ENCODE measurements around the gene AFF1. TPM values are rescaled to one million over a fixed set of nuclear protein-coding genes. Genes with fewer than 3 reads are reported as not detected.
A peak's percentile ranks its signal among the peaks of the same experiment; 100 is the strongest.

AFF1 gene
- polyA plus RNA-seq, 1 donor (not counting 4 experiments of a cell fraction or from before 2014, with no cell fraction given): 14.4 TPM

DNA sequence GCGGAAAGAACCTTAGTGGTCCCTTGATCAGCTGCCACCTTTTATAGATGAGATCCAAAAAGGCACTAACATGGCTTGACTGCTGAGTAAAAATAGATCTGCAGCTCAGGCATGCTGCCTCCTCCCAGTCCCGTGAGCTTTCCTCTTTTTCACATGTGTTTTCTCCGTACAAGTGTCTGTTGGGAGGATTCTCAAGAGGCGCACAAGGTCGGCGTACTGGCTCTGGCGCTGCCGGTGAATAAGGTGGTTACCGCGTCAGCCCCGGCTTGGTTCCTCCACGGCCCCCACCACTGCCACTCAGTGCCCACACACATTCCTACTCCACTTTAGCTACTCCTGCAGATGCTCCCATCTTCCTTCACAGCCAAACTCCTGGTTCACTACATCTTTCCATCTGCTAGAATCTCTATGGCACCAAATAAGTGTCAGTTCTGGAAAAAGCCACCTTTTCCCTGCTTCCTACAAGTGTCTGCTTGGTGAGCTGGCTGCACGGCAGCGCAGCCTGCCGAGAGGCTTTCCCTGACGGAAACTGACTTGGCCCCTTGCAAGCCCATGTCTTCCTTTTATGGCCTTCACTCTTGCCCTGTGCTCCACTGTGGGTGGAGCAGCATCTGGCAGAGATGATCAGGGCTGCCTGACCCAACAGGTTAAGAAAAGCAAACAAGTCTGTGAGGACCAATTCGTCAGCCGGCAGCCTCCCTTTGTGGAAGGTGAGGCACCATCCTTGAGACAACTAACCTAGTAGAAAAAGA, 185.8 kb downstream of the AFF1 start:
- Histone ChIP-seq H3K4me2 (ENCODE audit: control insufficient read depth, extremely low read depth, insufficient read depth, low read depth, low read length) (peak overlapping the region; percentile 99), H3K9me3 (ENCODE audit: control insufficient read depth, low read depth, low read length) (no peaks in the 10 kb centered on the region), H3K4me3 (ENCODE audit: control insufficient read depth in 2 of 3, extremely low read depth in 1 of 3, insufficient read depth in 2 of 3, low read depth in 1 of 3, low read length in 3 of 3) (peak overlapping the region in 2 of 3 experiments; percentile 58 to 59), H3K79me2 (ENCODE audit: control insufficient read depth, insufficient read depth, low read length) (peaks cover 6% of the 10 kb centered on the region), H3K4me1 (ENCODE audit: control insufficient read depth, extremely low read depth, insufficient read depth, low read length) (peaks cover 43% of the 10 kb centered on the region), H3K9ac (ENCODE audit: control insufficient read depth, extremely low read depth, insufficient read depth, low read length) (peak overlapping the region; percentile 70), H3K27me3 (ENCODE audit: control insufficient read depth, extremely low read depth, insufficient read depth, low read length) (no peaks in the 10 kb centered on the region), H4K20me1 (ENCODE audit: control insufficient read depth, extremely low read depth, insufficient read depth, low read length) (no peaks in the 10 kb centered on the region), H3K27ac (ENCODE audit: control insufficient read depth, insufficient read depth, low read length) (peak overlapping the region; percentile 86), H3K36me3 (ENCODE audit: control insufficient read depth in 2 of 2, extremely low read depth in 1 of 2, insufficient read depth in 2 of 2, low read length in 2 of 2) (peaks cover 1 to 5% of the 10 kb centered on the region in 2 experiments), H2AFZ (ENCODE audit: control insufficient read depth, low read length) (peak overlapping the region; percentile 71), H3K9me1 (ENCODE audit: control insufficient read depth, extremely low read depth, insufficient read depth, low read length) (peaks cover 3% of the 10 kb centered on the region)
- TF ChIP-seq CTCF (optimal IDR thresholded peaks at IDR 0.05 in 1 of 3, IDR thresholded peaks at IDR 0.05 in 1 of 3, conservative IDR thresholded peaks at IDR 0.05 in 1 of 3; ENCODE audit: extremely low read depth in 1 of 3, insufficient read depth in 2 of 3, low read length in 3 of 3): peak; percentile 15 to 31 (median 26)
- TF ChIP-seq EZH2 (IDR thresholded peaks at IDR 0.05; ENCODE audit: low read length): no peak
- dilution Hi-C loops (cut with MboI; ENCODE audit: extremely low pct_ligation_motif_present, low sequenced_read_pairs): no loop called here
- DNase-seq (ENCODE audit: low read depth, low spot score) (peak; percentile 72), FAIRE-seq (peak; percentile 90)

DNA sequence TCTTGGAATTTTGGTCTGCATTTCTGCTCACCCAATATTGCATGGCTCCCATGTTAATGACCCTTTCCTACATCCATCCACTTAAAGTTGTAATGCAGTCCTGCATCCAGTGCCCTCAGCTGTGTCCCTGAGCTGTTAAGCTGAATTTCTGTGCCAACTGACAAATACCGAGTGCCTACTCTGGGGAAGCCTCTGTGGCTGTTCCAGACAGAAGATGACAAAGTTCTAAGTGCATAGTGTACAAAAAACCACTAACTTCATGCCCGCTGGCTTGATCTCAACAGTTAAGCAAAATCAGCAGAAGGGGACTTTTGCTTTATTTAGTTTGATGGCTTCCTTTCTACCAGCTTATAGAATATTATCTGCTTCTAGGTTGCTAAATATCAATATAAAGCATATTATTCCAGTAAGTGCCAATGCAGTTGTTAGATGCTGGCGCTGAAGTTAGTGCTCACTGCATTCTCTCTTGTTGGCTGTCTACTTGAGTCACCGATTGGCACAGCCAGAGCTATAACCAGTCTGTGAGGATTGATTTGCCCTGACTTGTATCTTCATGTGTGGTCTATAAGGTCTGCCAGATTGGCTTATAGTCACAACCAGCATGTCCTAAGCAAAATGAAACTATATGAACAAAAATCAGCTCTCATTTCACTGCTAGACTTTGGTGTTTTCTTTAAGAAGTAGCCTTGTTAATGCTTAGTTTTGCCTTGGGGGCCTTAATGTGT, 186.7 kb downstream of the AFF1 start:
- Histone ChIP-seq H3K9me3 (ENCODE audit: control insufficient read depth, low read depth, low read length) (no peaks in the 10 kb centered on the region), H4K20me1 (ENCODE audit: control insufficient read depth, extremely low read depth, insufficient read depth, low read length) (no peaks in the 10 kb centered on the region), H3K36me3 (ENCODE audit: control insufficient read depth in 2 of 2, extremely low read depth in 1 of 2, insufficient read depth in 2 of 2, low read length in 2 of 2) (peaks cover 6 to 10% of the 10 kb centered on the region in 2 experiments), H3K27ac (ENCODE audit: control insufficient read depth, insufficient read depth, low read length) (peak overlapping the region; percentile 86), H2AFZ (ENCODE audit: control insufficient read depth, low read length) (peak overlapping the region; percentile 36), H3K4me1 (ENCODE audit: control insufficient read depth, extremely low read depth, insufficient read depth, low read length) (peaks cover 43% of the 10 kb centered on the region), H3K4me3 (ENCODE audit: control insufficient read depth in 2 of 3, extremely low read depth in 1 of 3, insufficient read depth in 2 of 3, low read depth in 1 of 3, low read length in 3 of 3) (peak overlapping the region; percentile 5 to 77 (median 76)), H3K79me2 (ENCODE audit: control insufficient read depth, insufficient read depth, low read length) (peaks cover 6% of the 10 kb centered on the region), H3K9me1 (ENCODE audit: control insufficient read depth, extremely low read depth, insufficient read depth, low read length) (peaks cover 3% of the 10 kb centered on the region), H3K9ac (ENCODE audit: control insufficient read depth, extremely low read depth, insufficient read depth, low read length) (peak overlapping the region; percentile 70), H3K27me3 (ENCODE audit: control insufficient read depth, extremely low read depth, insufficient read depth, low read length) (no peaks in the 10 kb centered on the region), H3K4me2 (ENCODE audit: control insufficient read depth, extremely low read depth, insufficient read depth, low read depth, low read length) (peak overlapping the region; percentile 99)
- DNase-seq (ENCODE audit: low read depth, low spot score) (peak; percentile 50), FAIRE-seq (peak; percentile 98)
- no peak for TF ChIP-seq EZH2 (IDR thresholded peaks at IDR 0.05; ENCODE audit: low read length)
- no peak for TF ChIP-seq CTCF (optimal IDR thresholded peaks at IDR 0.05 in 1 of 3, IDR thresholded peaks at IDR 0.05 in 1 of 3, conservative IDR thresholded peaks at IDR 0.05 in 1 of 3; ENCODE audit: extremely low read depth in 1 of 3, insufficient read depth in 2 of 3, low read length in 3 of 3)
- dilution Hi-C loops (cut with MboI; ENCODE audit: extremely low pct_ligation_motif_present, low sequenced_read_pairs): no loop called here

All from keratinocyte (primary cell).